ENCODE data around the gene OSGEP. TPM values are rescaled to one million over a fixed set of nuclear protein-coding genes. Genes with fewer than 3 reads are reported as not detected.

Gene OSGEP
- total RNA-seq, 2 experiments from 2014 or later = 39.5 to 40.7 TPM

DNA sequence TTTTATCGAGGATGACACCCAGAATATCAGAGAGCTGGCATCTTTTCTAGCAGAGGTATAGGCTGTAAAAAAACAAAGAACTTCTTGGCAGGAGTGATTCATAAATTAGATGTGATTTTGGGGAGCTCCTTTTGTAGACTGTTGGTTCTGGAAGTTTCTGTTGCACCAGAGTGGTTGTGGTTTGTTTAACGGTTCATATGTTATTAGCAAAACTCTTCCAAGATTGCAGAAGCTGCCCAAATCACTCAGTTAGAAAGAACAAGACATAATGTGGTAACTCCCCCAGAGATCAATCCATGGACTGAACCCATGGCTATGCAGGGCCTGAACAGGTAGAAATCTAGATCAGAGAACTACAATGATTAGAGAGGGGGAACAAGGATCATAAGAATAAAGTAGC is 44.0 kb upstream of the OSGEP start:
- H3K27ac Mint-ChIP-seq = no peak overlapping the region
- DNase-seq (no peak), ATAC-seq (no peak)
- TF ChIP-seq, protein P1, sequence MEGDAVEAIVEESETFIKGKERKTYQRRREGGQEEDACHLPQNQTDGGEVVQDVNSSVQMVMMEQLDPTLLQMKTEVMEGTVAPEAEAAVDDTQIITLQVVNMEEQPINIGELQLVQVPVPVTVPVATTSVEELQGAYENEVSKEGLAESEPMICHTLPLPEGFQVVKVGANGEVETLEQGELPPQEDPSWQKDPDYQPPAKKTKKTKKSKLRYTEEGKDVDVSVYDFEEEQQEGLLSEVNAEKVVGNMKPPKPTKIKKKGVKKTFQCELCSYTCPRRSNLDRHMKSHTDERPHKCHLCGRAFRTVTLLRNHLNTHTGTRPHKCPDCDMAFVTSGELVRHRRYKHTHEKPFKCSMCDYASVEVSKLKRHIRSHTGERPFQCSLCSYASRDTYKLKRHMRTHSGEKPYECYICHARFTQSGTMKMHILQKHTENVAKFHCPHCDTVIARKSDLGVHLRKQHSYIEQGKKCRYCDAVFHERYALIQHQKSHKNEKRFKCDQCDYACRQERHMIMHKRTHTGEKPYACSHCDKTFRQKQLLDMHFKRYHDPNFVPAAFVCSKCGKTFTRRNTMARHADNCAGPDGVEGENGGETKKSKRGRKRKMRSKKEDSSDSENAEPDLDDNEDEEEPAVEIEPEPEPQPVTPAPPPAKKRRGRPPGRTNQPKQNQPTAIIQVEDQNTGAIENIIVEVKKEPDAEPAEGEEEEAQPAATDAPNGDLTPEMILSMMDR (IDR thresholded peaks at IDR 0.05) = no peak
- H3K27me3 Mint-ChIP-seq = no peaks in the 10 kb centered on the region
- no peak overlapping the region for H3K4me3 Mint-ChIP-seq
- intact Hi-C loops (cut with micrococcal nuclease) = no loop called here
- CTCF ChIA-PET = interaction anchor here (0.9 kb wide), 1 partner anchor 11 kb away, joined by 3 read pairs; no protein-coding TSS in a partner anchor
- no peaks in the 10 kb centered on the region for H3K36me3 Mint-ChIP-seq (ENCODE audit: low read depth)
- H3K4me1 Mint-ChIP-seq (ENCODE audit: low read depth) = peaks cover 28% of the 10 kb centered on the region
- POLR2A ChIA-PET = interaction anchor here (0.6 to 1.3 kb wide), 2 partner anchors 29 to 95 kb away, joined by 3 read pairs; no protein-coding TSS in a partner anchor
- no peaks in the 10 kb centered on the region for H3K9me3 Mint-ChIP-seq

DNA sequence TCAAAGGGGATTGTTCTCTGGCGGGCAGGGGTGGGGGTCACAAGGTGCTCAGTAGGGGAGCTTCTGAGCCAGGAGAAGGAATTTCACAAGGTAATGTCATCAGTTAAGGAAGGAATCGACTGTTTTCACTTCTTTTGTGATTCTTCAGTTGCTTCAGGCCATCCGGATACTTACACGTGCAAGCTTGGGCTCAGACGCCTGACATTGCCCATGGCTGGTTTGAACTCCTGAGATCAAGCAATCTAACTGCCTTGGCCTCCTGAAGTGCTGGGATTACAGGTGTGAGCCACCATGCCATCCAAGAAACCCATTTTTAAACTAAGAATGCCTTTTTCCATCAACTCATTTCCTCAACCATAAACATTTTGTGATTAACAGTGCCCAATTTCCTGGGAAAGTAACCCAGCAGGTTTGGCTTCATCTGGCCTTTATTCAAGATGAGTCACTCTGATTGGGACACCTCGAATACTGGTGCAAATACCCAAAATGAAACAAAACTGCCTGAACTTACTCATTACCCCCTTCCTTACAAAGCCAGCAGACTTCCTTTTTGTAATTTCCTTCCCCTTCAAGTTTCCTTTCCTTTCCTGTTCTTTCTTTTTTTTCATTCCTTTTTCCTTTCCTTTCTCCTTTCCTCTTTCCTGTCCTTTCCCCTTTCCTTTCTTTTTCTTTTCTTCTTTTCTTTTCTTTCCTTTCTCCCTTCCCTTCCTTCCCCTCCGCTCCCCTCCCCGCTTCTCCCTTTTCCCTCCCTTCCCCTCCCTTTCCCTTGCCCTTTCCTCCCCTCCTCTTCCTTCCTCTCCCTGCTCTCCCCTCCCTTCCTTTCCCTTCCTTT is 40.5 kb upstream of the OSGEP start:
- POLR2A ChIA-PET = interaction anchor here (1.0 kb wide), 1 partner anchor 25 kb away, joined by 3 read pairs; no protein-coding TSS in a partner anchor

DNA sequence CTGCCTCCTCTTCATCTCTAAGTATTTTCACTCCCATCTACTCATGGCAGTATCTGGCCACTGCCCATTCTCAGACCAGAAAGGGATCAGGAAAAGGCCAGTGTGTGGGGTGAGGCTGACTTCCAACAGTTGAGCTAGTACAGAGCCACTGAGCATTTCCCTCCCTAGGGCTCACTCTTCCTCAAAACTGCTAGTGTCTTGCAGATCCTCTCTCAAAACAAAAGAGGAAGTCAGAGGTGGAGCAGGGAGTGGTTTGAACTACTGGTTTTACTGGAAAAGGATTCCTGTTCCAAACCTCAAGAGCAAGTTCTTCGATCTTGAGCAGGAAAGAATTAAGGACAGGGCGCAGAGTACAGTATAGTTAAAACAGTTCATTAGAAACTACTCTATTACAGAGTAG is 39.0 kb upstream of the OSGEP start:
- DNase-seq (no peak), ATAC-seq (no peak)
- TF ChIP-seq, protein P1 (IDR thresholded peaks at IDR 0.05) = no peak
- Mint-ChIP-seq H3K4me3 (no peak overlapping the region), H3K27me3 (no peaks in the 10 kb centered on the region), H3K4me1 (ENCODE audit: low read depth) (peaks cover 55% of the 10 kb centered on the region), H3K27ac (no peak overlapping the region), H3K9me3 (no peaks in the 10 kb centered on the region), H3K36me3 (ENCODE audit: low read depth) (no peaks in the 10 kb centered on the region)
- ChIA-PET POLR2A (interaction anchor here (0.5 kb wide), 1 partner anchor 163 kb away, joined by 3 read pairs; no protein-coding TSS in a partner anchor), CTCF (no interaction called here)
- intact Hi-C loops (cut with micrococcal nuclease) = no loop called here

More for the DNA sequence above, 40.5 kb upstream of the OSGEP start:
- Mint-ChIP-seq H3K9me3 (no peaks in the 10 kb centered on the region), H3K4me3 (no peak overlapping the region), H3K27me3 (no peaks in the 10 kb centered on the region), H3K27ac (peak overlapping the region; percentile 5), H3K36me3 (ENCODE audit: low read depth) (no peaks in the 10 kb centered on the region), H3K4me1 (ENCODE audit: low read depth) (peaks cover 48% of the 10 kb centered on the region)
- intact Hi-C loops (cut with micrococcal nuclease) = no loop called here
- CTCF ChIA-PET = interaction anchor here (1.1 to 1.8 kb wide), 4 partner anchors 8 to 114 kb away, joined by 4 to 5 read pairs (median 5); no protein-coding TSS in a partner anchor
- TF ChIP-seq, protein P1 (IDR thresholded peaks at IDR 0.05) = no peak
- DNase-seq (no peak), ATAC-seq (peak; percentile 65)

DNA sequence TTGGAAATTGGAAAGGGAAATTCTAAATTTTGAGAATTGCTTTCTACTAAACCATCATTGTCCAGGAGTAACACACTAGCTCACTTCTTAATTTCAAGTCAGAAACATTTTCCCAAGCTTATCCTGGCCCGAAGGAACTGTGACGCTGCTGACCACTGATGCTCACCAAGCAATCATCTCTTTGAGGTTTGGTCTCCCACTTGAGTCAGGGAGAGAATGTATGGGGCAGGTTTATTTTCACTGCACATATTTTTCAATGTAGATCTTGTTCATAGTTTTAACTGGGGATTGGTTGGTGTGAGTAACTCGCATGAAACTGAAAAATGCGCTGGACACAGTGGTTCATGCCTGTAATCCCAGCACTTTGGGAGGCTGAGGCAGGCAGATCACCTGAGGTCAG is 37.9 kb upstream of the OSGEP start:
- ATAC-seq (no peak), DNase-seq (no peak)
- no peaks in the 10 kb centered on the region for H3K36me3 Mint-ChIP-seq (ENCODE audit: low read depth)
- no peaks in the 10 kb centered on the region for H3K27me3 Mint-ChIP-seq
- TF ChIP-seq, protein P1 (IDR thresholded peaks at IDR 0.05) = no peak
- intact Hi-C loops (cut with micrococcal nuclease) = no loop called here
- CTCF ChIA-PET = interaction anchor here (1.7 kb wide), 1 partner anchor 38 kb away, joined by 6 read pairs; no protein-coding TSS in a partner anchor
- no peak overlapping the region for H3K4me3 Mint-ChIP-seq
- H3K27ac Mint-ChIP-seq = no peak overlapping the region
- no peaks in the 10 kb centered on the region for H3K9me3 Mint-ChIP-seq
- POLR2A ChIA-PET = no interaction called here
- peaks cover 60% of the 10 kb centered on the region for H3K4me1 Mint-ChIP-seq (ENCODE audit: low read depth)

DNA sequence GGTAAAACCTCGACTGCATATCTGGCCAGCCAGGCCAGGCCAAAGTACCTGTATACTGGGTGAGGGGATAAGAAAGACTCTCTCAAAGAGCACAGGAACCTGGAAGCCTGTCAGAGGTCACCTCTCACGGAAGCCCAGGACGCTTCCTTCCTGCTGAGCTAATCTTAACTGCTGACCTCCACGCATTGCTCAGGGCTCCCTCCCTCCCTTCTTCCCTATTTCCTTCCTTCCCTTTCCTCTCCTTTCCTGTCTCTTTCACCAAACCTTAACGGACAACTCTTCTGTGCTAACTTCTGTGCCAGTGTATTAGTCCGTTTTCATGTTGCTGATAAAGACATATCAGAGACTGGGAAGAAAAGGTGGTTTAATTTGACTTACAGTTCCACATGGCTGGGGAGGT is 36.0 kb upstream of the OSGEP start:
- Mint-ChIP-seq H3K4me3 (peak overlapping the region; percentile 2), H3K4me1 (ENCODE audit: low read depth) (peaks cover 64% of the 10 kb centered on the region), H3K36me3 (ENCODE audit: low read depth) (no peaks in the 10 kb centered on the region), H3K27me3 (no peaks in the 10 kb centered on the region), H3K27ac (peak overlapping the region; percentile 65), H3K9me3 (no peaks in the 10 kb centered on the region)
- ChIA-PET POLR2A (interaction anchor here (1.2 to 5.0 kb wide), 3 partner anchors 8 to 29 kb away, joined by 3 to 32 read pairs (median 4); partner anchors contain the start of gene PIP4P1), CTCF (interaction anchor here (1.2 kb wide), 1 partner anchor 75 kb away, joined by 5 read pairs; no protein-coding TSS in a partner anchor)
- no peak for DNase-seq
- TF ChIP-seq, protein P1 (IDR thresholded peaks at IDR 0.05) = no peak
- no peak for ATAC-seq
- intact Hi-C loops (cut with micrococcal nuclease) = no loop called here

Measured in activated CD8-positive, alpha-beta T cell treated with anti-CD3 and anti-CD28 coated beads for 36 hours (primary cell).